Skeletal muscle satellite cell (primary cell): ENCODE measurements around the gene SFSWAP.
"Not testable (repeated sequence)": the region's sequence is repeated elsewhere in the genome, so short reads cannot be mapped to it uniquely, and the experiment has no call there.

Experiments
- H3K27me3 ChIP-seq: 2 replicates; pipeline ENCODE4 v1.7.0; 2013; ENCODE audit warnings: low read length; ENCODE audit not compliant: control insufficient read depth, insufficient read depth
- H3K36me3 ChIP-seq: 2 replicates; pipeline ENCODE4 v1.7.0; 2013; ENCODE audit warnings: mild to moderate bottlenecking, control low read depth, low read length; ENCODE audit not compliant: insufficient read depth
- H3K4me1 ChIP-seq: 2 replicates; pipeline ENCODE4 v1.7.0; 2013; ENCODE audit warnings: low read length; ENCODE audit not compliant: control insufficient read depth, insufficient read depth
- H3K4me2 ChIP-seq: 2 replicates; pipeline ENCODE4 v1.7.0; 2013; ENCODE audit warnings: mild to moderate bottlenecking, low read length
- H3K4me3 ChIP-seq: 2 replicates; pipeline ENCODE4 v1.7.0; 2013; ENCODE audit warnings: low read length
- H3K9ac ChIP-seq: 2 replicates; pipeline ENCODE4 v1.7.0; 2013; ENCODE audit warnings: mild to moderate bottlenecking, low read depth, low read length, moderate library complexity
- H3K9me3 ChIP-seq: replicated peaks from 2 replicates; pipeline ENCODE4 v1.7.0; 2013; ENCODE audit warnings: mild to moderate bottlenecking, control low read depth, low read length

The SFSWAP gene

DNA sequence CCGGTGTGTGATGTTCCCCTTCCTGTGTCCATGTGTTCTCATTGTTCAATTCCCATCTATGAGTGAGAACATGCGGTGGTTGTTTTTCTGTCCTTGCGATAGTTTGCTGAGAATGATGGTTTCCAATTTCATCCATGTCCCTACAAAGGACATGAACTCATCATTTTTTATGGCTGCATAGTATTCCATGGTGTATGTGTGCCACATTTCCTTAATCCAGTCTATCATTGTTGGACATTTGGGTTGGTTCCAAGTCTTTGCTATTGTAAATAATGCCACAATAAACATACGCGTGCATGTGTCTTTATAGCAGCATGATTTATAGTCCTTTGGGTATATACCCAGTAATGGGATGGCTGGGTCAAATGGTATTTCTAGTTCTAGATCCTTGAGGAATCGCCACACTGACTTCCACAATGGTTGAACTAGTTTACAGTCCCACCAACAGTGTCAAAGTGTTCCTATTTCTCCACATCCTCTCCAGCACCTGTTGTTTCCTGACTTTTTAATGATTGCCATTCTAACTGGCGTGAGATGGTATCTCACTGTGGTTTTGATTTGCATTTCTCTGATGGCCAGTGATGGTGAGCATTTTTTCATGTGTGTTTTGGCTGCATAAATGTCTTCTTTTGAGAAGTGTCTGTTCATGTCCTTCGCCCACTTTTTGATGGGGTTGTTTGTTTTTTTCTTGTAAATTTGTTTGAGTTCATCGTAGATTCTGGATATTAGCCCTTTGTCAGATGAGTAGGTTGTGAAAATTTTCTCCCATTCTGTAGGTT is 98.8 kb downstream of the SFSWAP start:
- not testable (repeated sequence) for H3K36me3 ChIP-seq, H3K4me2 ChIP-seq, H3K4me1 ChIP-seq, H3K9ac ChIP-seq, H3K4me3 ChIP-seq, H3K9me3 ChIP-seq, H3K27me3 ChIP-seq

DNA sequence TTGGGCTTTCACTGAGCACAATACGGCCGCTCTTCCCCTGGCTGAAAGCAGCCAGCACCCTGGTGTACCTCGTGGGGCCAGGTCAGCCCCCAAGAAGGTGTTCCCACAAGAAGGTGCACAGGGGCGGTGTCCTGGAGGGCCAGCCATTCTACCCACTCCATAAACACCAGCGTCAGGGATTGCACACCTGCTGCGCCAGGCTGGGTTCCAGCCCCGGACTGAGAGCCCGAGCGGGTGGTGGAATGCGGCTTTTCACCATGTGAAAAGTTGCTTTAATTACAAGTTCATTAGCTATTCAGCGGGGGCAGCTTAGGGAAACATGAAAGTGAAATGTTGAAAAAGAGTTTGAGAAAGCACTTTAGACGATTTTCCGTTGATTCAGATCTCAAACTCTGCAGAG is 99.8 kb downstream of the SFSWAP start:
- H3K9me3 ChIP-seq: no peaks in the 10 kb centered on the region
- H3K27me3 ChIP-seq: no peaks in the 10 kb centered on the region
- no peak overlapping the region for H3K4me2 ChIP-seq
- H3K4me1 ChIP-seq: no peaks in the 10 kb centered on the region
- no peak overlapping the region for H3K9ac ChIP-seq
- H3K36me3 ChIP-seq: no peaks in the 10 kb centered on the region
- H3K4me3 ChIP-seq: no peak overlapping the region

DNA sequence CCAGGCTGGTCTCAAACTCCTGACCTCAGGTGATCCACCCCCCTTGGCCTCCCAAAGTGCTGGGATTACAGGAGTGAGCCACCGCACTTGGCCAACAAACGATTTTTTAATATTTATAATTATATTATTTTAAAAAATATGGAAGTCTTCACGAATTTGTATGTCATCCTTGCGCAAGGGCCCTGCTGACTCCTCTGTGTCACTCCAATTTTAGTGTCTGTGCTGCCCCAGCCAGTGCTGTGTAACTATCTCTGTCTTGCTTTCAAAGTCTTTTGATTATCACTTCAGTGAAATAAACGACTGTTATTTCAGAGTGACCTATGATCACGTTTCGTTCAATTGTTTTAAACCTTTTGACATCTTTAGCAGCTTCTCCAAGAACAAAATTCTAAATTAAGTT is 104.2 kb downstream of the SFSWAP start:
- no peaks in the 10 kb centered on the region for H3K4me1 ChIP-seq
- no peaks in the 10 kb centered on the region for H3K27me3 ChIP-seq
- no peaks in the 10 kb centered on the region for H3K36me3 ChIP-seq
- no peak overlapping the region for H3K4me3 ChIP-seq
- no peaks in the 10 kb centered on the region for H3K9me3 ChIP-seq
- no peak overlapping the region for H3K4me2 ChIP-seq
- H3K9ac ChIP-seq: no peak overlapping the region

DNA sequence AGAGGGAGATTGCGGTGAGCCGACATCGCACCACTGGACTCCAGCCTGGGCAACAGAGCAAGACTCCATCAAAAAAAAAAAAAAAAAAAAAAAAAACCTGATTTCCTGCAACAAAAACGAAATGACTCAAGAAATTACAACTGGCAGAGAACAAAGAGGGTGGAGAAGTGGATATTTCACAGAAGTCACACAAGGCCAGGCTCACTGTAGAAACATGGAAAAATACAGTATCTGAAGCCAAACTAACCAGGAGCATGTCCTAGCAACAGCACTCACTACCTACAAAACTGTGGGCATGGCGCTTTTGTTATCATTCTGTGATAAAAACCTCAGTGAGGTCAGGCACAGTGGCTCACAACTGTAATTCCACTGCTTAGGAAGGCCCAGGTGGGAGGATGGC is 105.6 kb downstream of the SFSWAP start:
- Histone ChIP-seq H3K4me1 (no peaks in the 10 kb centered on the region), H3K9me3 (no peaks in the 10 kb centered on the region), H3K4me3 (no peak overlapping the region), H3K36me3 (no peaks in the 10 kb centered on the region), H3K9ac (no peak overlapping the region), H3K4me2 (no peak overlapping the region), H3K27me3 (no peaks in the 10 kb centered on the region)

DNA sequence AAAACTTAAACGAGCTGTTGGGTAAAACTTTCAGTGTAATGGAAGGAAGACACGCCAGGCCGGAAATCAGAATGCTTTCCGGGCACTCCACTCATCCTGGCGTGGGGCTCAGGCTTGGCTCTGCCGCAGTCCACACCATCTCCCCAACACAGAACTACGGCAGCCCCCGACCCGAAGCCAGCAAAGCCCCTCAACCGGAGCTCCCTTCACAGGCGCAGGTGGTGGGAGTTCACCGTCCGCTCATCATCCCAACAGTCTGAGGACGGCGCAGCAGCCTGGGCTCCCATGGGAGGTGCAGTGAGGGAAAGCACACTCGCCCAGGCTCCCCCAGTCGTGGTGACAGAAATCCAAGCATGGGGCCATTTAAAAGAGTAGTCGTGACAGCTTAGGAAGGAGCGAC is 106.4 kb downstream of the SFSWAP start:
- Histone ChIP-seq H3K4me3 (no peak overlapping the region), H3K27me3 (no peaks in the 10 kb centered on the region), H3K4me2 (no peak overlapping the region), H3K9me3 (no peaks in the 10 kb centered on the region), H3K36me3 (no peaks in the 10 kb centered on the region), H3K4me1 (no peaks in the 10 kb centered on the region), H3K9ac (no peak overlapping the region)

DNA sequence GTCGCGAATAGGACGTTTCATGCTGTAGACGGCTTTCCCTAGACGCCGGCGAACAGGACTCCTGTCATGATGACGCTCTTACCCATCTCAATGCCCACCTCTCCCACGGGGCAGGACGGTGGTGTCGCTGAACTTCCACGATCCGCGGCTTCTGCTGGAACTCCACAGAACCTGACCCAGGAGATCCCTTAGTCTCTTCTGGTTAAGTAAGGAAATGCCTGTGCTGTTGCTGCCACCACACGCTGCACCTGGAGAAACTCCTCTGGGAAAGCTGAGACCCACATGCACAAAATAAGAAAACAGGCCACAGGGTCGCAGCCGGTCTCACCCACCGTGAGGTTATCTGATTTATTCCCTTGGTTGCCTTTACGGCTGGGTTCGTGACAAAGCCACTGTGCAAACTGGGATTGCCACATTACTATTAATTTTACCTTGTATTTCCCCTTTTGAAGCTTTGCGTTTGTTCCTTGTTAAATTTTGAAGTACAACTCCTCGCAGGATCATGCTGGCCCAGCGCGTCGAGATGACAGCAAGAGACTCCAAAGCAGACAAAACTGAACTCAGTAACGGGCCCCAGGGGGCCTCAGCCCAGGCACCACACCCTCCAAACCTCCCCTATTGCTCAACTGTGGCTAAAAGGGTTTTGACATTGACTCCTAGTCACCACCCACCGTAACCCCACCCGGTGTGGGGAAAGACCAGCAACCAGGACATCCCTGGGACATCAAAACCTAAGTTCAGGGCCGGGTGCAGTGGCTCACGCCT is 108.1 kb downstream of the SFSWAP start:
- Histone ChIP-seq H3K27me3 (no peaks in the 10 kb centered on the region), H3K9me3 (no peaks in the 10 kb centered on the region), H3K9ac (no peak overlapping the region), H3K4me3 (no peak overlapping the region), H3K4me2 (no peak overlapping the region), H3K4me1 (no peaks in the 10 kb centered on the region), H3K36me3 (no peaks in the 10 kb centered on the region)

DNA sequence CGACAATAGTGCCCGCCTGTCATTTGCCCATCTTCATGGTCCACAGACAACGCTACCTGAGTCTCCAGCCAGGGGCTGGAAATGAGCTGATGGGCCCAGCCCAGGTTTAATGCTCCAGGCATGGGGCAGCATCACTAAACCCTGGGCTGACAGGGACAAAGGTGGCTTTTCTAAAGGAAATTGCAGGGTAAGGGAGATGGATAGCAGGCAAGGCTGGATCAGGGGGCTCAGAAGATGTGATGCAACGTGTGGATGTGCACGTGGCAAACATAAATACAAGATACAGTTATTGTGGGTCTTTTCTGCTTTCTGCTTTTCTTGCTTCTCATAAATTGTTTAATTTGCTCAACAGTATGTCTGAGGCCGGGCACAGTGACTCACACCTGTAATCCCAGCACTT is 113.6 kb downstream of the SFSWAP start:
- Histone ChIP-seq H3K4me1 (peaks cover 9% of the 10 kb centered on the region), H3K9ac (no peak overlapping the region), H3K27me3 (no peaks in the 10 kb centered on the region), H3K36me3 (no peaks in the 10 kb centered on the region), H3K4me3 (no peak overlapping the region), H3K4me2 (no peak overlapping the region), H3K9me3 (no peaks in the 10 kb centered on the region)

DNA sequence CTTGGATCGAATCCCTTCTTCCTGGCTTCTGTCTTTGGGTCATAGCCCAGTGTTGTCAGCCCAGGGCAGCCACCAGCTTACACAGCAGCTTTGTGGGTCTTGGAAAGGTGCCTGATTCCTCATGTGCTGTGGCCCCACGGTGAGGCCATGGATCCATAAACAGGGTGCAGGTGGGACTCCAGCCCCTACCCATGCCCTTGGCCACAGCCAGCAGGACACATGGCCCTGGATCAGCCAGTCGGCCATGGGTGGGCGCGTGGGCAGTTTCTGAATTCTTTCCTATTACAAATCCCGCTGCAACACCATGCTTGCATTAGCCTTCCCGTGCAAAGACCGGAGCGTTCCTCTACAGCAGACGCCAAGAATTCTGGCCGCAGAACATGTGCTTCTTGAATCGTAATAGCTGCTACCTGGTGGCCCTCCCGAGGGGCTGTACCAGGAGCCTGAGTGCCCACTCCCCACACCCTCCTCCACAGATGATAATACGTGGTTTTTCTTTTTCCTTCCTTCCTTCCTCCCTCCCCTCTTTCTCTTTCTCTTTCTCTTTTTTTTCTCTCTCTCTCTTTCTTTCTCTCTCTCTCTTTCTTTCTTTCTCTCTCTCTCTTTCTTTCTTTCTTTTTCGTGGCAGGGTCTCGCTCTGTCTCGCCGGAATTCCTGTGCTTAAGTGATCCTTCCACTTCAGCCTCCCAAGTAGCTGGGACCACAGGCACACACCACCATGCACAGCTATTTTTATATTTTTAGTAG is 114.4 kb downstream of the SFSWAP start:
- Histone ChIP-seq H3K36me3 (no peaks in the 10 kb centered on the region), H3K9me3 (no peaks in the 10 kb centered on the region), H3K4me1 (peaks cover 15% of the 10 kb centered on the region), H3K4me2 (peak overlapping the region; percentile 81), H3K9ac (no peak overlapping the region), H3K27me3 (no peaks in the 10 kb centered on the region), H3K4me3 (peak overlapping the region; percentile 58)

DNA sequence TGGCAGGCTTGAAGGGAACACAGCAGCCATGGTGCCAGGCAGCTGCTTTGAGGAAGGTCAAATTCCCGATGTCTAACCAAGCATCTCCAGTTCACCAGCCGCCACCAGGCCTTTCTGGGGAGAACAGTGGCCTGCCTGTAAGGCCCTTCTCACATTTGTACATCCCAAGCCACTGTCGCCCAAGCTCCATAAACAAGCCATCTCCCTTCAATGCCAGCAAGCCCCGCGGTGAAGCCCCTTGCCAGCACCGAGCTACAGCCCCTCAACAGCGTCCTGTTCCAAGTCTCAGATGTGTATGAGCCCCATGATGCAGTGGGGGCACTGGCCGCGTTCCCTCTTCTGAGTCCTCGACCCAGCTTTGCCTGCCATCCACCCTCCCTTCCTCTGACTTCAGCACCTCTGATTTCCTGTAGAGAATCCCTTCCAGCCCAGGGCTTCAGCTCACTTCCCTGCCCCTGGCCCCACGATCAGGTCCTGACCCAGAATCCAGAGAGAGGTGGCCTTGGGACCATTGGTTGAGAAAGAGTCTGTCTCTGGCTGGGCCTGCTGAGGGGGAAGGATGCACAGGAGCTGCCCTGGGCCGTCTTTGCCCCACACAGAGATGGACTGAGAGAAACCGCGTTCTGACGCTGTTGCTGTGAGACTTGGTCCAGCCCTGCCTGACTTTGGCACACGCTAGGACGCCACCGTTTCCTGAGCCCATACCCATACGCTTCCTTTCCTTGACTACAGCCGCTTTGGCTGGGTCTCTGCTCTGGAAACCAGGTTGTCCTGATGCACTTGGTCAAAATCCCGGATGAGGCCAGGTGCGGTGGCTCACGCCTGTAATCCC is 115.4 kb downstream of the SFSWAP start:
- Histone ChIP-seq H3K9me3 (no peaks in the 10 kb centered on the region), H3K27me3 (no peaks in the 10 kb centered on the region), H3K4me1 (peaks cover 19% of the 10 kb centered on the region), H3K4me3 (no peak overlapping the region), H3K9ac (no peak overlapping the region), H3K4me2 (no peak overlapping the region), H3K36me3 (no peaks in the 10 kb centered on the region)

DNA sequence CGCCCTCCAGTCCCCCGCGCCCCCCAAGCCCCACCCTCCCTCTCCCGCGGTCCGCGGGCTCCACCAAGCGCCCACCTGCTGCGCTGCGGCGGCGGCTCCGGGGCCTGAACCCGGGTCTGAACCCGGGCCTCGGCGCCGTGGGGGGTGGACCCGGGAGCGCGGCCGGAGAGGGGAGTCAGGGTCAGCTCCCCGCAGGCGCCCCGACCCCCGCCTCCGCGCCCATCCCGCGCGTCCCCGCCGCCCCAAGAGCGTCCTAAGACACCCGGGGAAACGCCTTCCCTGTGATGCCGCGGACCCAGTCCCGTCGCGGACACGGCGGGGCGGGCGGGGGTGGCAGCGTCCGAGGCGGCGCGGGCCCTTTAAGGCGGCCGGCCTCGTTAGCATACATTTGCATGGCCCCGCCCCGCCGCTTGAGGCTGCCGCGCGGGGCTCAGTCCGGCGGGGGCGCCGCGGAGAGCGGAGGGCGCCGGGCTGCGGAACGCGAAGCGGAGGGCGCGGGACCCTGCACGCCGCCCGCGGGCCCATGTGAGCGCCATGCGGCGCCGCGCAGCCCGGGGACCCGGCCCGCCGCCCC is 117.2 kb downstream of the SFSWAP start, which contains the start of gene MMP17:
Gene MMP17, plus strand, starts transcription at position 433 of the 574 bp plus-strand sequence. Its CDS starts 102 bp downstream, at position 535.
- H3K36me3 ChIP-seq: no peaks in the 10 kb centered on the region
- H3K4me2 ChIP-seq: peak within 1 kb of the TSS; percentile 97
- H3K9ac ChIP-seq: peak within 1 kb of the TSS; percentile 78
- no peaks in the 10 kb centered on the region for H3K27me3 ChIP-seq
- H3K4me3 ChIP-seq: peak within 1 kb of the TSS; percentile 81
- peaks cover 28% of the 10 kb centered on the region for H3K4me1 ChIP-seq
- H3K9me3 ChIP-seq: no peaks in the 10 kb centered on the region
